Measurements from ENCODE around the gene CFAP299. TPM values are rescaled to one million over a fixed set of nuclear protein-coding genes. Genes with fewer than 3 reads are reported as not detected.

CFAP299 gene
- total RNA-seq, 4 donors from 2014 or later = 1.2 TPM; not detected in 3

DNA sequence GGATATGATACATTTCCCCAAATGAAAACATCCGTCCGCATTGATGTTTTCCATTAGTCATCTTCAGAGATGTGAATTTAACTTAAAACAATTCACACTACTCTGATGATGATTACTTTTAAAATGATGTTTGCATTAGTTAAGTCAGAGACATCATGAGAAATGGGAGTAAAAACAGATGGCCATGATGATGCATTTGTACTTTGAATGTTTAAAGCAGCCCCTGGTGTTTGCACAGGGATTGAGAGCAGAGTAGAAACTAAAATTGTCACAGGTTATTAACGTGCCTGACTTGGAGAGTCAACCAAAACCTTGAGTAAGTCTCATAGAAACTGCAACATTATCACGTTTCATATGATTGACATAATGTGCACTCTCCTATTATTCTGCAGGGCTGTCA is 117.2 kb downstream of the CFAP299 start:
- Histone ChIP-seq H3K27me3 (no peaks in the 10 kb centered on the region), H3K4me3 (no peak overlapping the region), H3K9me3 (no peaks in the 10 kb centered on the region), H3K36me3 (no peaks in the 10 kb centered on the region), H3K27ac (no peak overlapping the region), H3K4me1 (no peaks in the 10 kb centered on the region)
- TF ChIP-seq POLR2A (IDR thresholded peaks at IDR 0.05) (no peak), CTCF (IDR thresholded peaks at IDR 0.05) (no peak)
- intact Hi-C loops (cut with DNase I; ENCODE audit: low total_unique reads) = no loop called here
- DNase-seq = no peak

DNA sequence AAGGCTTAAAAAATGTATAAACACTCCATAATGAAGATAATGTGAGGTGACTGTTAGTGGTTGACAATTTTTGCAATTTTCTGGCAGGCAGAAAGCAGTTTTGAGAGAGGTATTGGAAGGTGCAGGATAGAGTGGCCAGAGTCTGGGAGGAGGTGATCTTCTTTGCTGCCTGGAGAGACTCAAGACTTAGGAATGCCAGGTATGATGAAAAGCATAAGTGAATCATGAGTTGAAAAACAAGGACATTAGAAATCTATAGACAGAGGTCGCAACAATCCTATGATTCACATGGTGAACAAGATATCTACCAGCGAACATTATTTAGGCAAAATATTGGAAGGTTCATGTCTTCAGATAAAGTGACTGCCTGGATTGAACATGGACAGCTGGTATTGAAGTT is 118.5 kb downstream of the CFAP299 start:
- no peak overlapping the region for H3K27ac ChIP-seq
- TF ChIP-seq CTCF (IDR thresholded peaks at IDR 0.05) (no peak), POLR2A (IDR thresholded peaks at IDR 0.05) (no peak)
- no peaks in the 10 kb centered on the region for H3K4me1 ChIP-seq
- intact Hi-C loops (cut with DNase I; ENCODE audit: low total_unique reads) = no loop called here
- H3K9me3 ChIP-seq = no peaks in the 10 kb centered on the region
- DNase-seq = no peak
- H3K4me3 ChIP-seq = no peak overlapping the region
- no peaks in the 10 kb centered on the region for H3K36me3 ChIP-seq
- no peaks in the 10 kb centered on the region for H3K27me3 ChIP-seq

GRCh38 chr4:80454556-80454955 is 119.0 kb downstream of the CFAP299 start:
- Histone ChIP-seq H3K4me3 (no peak overlapping the region), H3K27ac (no peak overlapping the region), H3K27me3 (no peaks in the 10 kb centered on the region), H3K4me1 (no peaks in the 10 kb centered on the region), H3K36me3 (no peaks in the 10 kb centered on the region), H3K9me3 (no peaks in the 10 kb centered on the region)
- no peak for DNase-seq
- TF ChIP-seq CTCF (IDR thresholded peaks at IDR 0.05) (no peak), POLR2A (IDR thresholded peaks at IDR 0.05) (no peak)
- intact Hi-C loops (cut with DNase I; ENCODE audit: low total_unique reads) = no loop called here

DNA sequence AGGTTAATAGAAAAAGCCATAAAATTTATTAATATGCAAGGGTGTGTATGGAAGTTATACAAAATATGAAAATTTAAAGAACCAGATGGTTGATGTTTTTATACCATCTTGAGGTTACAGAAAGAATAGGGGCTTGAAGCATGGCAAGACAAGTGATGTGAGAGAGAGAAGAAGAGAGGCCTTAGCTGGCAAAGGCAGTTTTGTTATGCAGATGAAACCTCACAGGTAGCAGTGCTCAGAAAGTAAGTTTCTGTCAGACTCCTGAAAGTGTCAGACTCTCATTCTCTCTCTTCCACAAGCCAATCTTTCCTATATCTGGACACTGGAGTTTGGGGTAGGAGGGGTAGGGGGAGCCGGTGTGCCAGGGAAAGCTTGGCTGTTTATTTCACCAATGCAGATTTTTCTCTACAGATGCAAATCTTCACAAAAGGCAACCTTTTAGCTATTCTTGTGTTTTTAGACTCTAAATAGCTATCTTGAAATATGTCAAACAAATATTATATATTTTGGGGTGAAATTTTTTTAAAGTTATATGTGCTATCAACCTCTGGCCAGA is 124.5 kb downstream of the CFAP299 start:
- H3K36me3 ChIP-seq = no peaks in the 10 kb centered on the region
- no peaks in the 10 kb centered on the region for H3K9me3 ChIP-seq
- no peak overlapping the region for H3K27ac ChIP-seq
- TF ChIP-seq POLR2A (IDR thresholded peaks at IDR 0.05) = no peak
- TF ChIP-seq CTCF (IDR thresholded peaks at IDR 0.05) = no peak
- no peak for DNase-seq
- no peak overlapping the region for H3K4me3 ChIP-seq
- H3K27me3 ChIP-seq = no peaks in the 10 kb centered on the region
- intact Hi-C loops (cut with DNase I; ENCODE audit: low total_unique reads) = no loop called here
- no peaks in the 10 kb centered on the region for H3K4me1 ChIP-seq

GRCh38 chr4:80461412-80461811 is 125.9 kb downstream of the CFAP299 start:
- no peak for TF ChIP-seq CTCF (IDR thresholded peaks at IDR 0.05)
- no peak for TF ChIP-seq POLR2A (IDR thresholded peaks at IDR 0.05)
- Histone ChIP-seq H3K4me3 (no peak overlapping the region), H3K9me3 (no peaks in the 10 kb centered on the region), H3K36me3 (no peaks in the 10 kb centered on the region), H3K27me3 (no peaks in the 10 kb centered on the region), H3K4me1 (no peaks in the 10 kb centered on the region), H3K27ac (no peak overlapping the region)
- intact Hi-C loops (cut with DNase I; ENCODE audit: low total_unique reads) = no loop called here
- DNase-seq = no peak
